Cardiac muscle cell (in vitro differentiated cells and primary cell): ENCODE measurements around the gene DAB1. TPM values are rescaled to one million over a fixed set of nuclear protein-coding genes. Genes with fewer than 3 reads are reported as not detected.

Experiments
- DNase-seq, 2 donors: peaks; one replicate each; pipeline versions ENCODE4 v3.0.0 to v3.0.0-alpha.2; 2010 to 2017; ENCODE audit warnings: low read depth in 1 of 2, low spot score in 1 of 2
- H3K27ac ChIP-seq: fragments of 200-600 bp; sonication (generic); 2 replicates; pipeline ENCODE4 v1.5.1; 2016
- H3K27me3 ChIP-seq: fragments of 200-600 bp; sonication (generic); 2 replicates; pipeline ENCODE4 v1.6.0; 2016; ENCODE audit warnings: control low read depth
- H3K36me3 ChIP-seq: fragments of 200-600 bp; sonication (generic); 2 replicates; pipeline ENCODE4 v1.5.1; 2016; ENCODE audit warnings: control low read depth
- H3K4me1 ChIP-seq: fragments of 200-600 bp; sonication (generic); 2 replicates; pipeline ENCODE4 v1.8.1; 2017; ENCODE audit warnings: low read depth, mild to moderate bottlenecking, mixed run types
- H3K4me3 ChIP-seq: fragments of 200-600 bp; sonication (generic); 2 replicates; pipeline ENCODE4 v1.5.1; 2016; ENCODE audit warnings: mild to moderate bottlenecking
- H3K9me3 ChIP-seq: fragments of 200-600 bp; sonication (generic); 2 replicates; pipeline ENCODE4 v1.5.1; 2017; ENCODE audit warnings: low read depth, mild to moderate bottlenecking, control low read depth
- CTCF ChIP-seq: IDR thresholded peaks from 2 replicates; pipeline ENCODE4 v1.5.1; 2012; ENCODE audit warnings: low read depth, mild to moderate bottlenecking, low read length
- polyA plus RNA-seq: library from polyadenylated mRNA; unstranded; fragments of >200 nt; fragmentation: Nextera tagmentation; extraction: Ambion mirVana; gene quantifications from 2 replicates; pipeline ENCODE4 v1.2.1, GENCODE V29; 2016
- total RNA-seq: library from RNA; depleted of rRNA; stranded (reverse); fragments of >200 nt; gene quantifications from 2 replicates; pipeline ENCODE4 v1.2.3, GENCODE V29; 2016

The DAB1 gene
- total and polyA plus RNA-seq, 2 experiments from 2014 or later = 24.1 to 26.6 TPM

- Histone ChIP-seq H3K4me3 (no peak overlapping the region), H3K27ac (peak overlapping the region; percentile 40), H3K27me3 (no peaks in the 10 kb centered on the region), H3K36me3 (no peaks in the 10 kb centered on the region), H3K4me1 (peaks cover 35% of the 10 kb centered on the region), H3K9me3 (no peaks in the 10 kb centered on the region)
- no peak for DNase-seq
- no peak for TF ChIP-seq CTCF
Observed at GRCh38 chr1:57060451-57060850, 363.4 kb downstream of the DAB1 start.

- peaks cover 25% of the 10 kb centered on the region for H3K4me1 ChIP-seq
- H3K4me3 ChIP-seq = no peak overlapping the region
- H3K9me3 ChIP-seq = no peaks in the 10 kb centered on the region
- DNase-seq = no peak
- H3K36me3 ChIP-seq = no peaks in the 10 kb centered on the region
- TF ChIP-seq CTCF = no peak
- H3K27me3 ChIP-seq = no peaks in the 10 kb centered on the region
- H3K27ac ChIP-seq = no peak overlapping the region
Observed at GRCh38 chr1:57058652-57059501, 365.0 kb downstream of the DAB1 start.

- DNase-seq = no peak
- TF ChIP-seq CTCF = no peak
- H3K4me1 ChIP-seq = no peaks in the 10 kb centered on the region
- no peaks in the 10 kb centered on the region for H3K27me3 ChIP-seq
- no peaks in the 10 kb centered on the region for H3K9me3 ChIP-seq
- no peaks in the 10 kb centered on the region for H3K36me3 ChIP-seq
- no peak overlapping the region for H3K27ac ChIP-seq
- no peak overlapping the region for H3K4me3 ChIP-seq
Observed at GRCh38 chr1:57048856-57049255, 375.0 kb downstream of the DAB1 start.

GRCh38 chr1:57046462-57046861 lies 377.4 kb downstream of the DAB1 start:
- Histone ChIP-seq H3K36me3 (no peaks in the 10 kb centered on the region), H3K4me3 (no peak overlapping the region), H3K4me1 (no peaks in the 10 kb centered on the region), H3K27me3 (no peaks in the 10 kb centered on the region), H3K9me3 (no peaks in the 10 kb centered on the region), H3K27ac (no peak overlapping the region)
- no peak for TF ChIP-seq CTCF
- no peak for DNase-seq

- no peak overlapping the region for H3K27ac ChIP-seq
- no peak for DNase-seq
- no peak overlapping the region for H3K4me3 ChIP-seq
- no peaks in the 10 kb centered on the region for H3K9me3 ChIP-seq
- H3K4me1 ChIP-seq = no peaks in the 10 kb centered on the region
- TF ChIP-seq CTCF = no peak
- no peaks in the 10 kb centered on the region for H3K27me3 ChIP-seq
- no peaks in the 10 kb centered on the region for H3K36me3 ChIP-seq
Observed at GRCh38 chr1:57041901-57042300, 382.0 kb downstream of the DAB1 start.
